ENCODE results near the gene B9D1.

Gene B9D1

GRCh38 chr17:19317359-19318095 is 45.0 kb downstream of the B9D1 start:
- DNase-seq, result peak; percentile 69 to 75

- no peak for DNase-seq
Observed at GRCh38 chr17:19316761-19317358, 45.7 kb downstream of the B9D1 start.

- no peak for DNase-seq
Observed at GRCh38 chr17:19315104-19315503, 47.4 kb downstream of the B9D1 start.

GRCh38 chr17:19313746-19314651 is 48.5 kb downstream of the B9D1 start:
- no peak for DNase-seq

- DNase-seq, result no peak
Observed at GRCh38 chr17:19313066-19313745, 49.3 kb downstream of the B9D1 start.

GRCh38 chr17:19312406-19312805 is 50.1 kb downstream of the B9D1 start:
- DNase-seq, result no peak

GRCh38 chr17:19311421-19312215 is 50.9 kb downstream of the B9D1 start:
- no peak for DNase-seq

GRCh38 chr17:19311016-19311415 is 51.5 kb downstream of the B9D1 start:
- no peak for DNase-seq

GRCh38 chr17:19310151-19310550 is 52.4 kb downstream of the B9D1 start:
- no peak for DNase-seq

- DNase-seq, result no peak
Observed at GRCh38 chr17:19309701-19310100, 52.8 kb downstream of the B9D1 start.

GRCh38 chr17:19308398-19308797 is 54.1 kb downstream of the B9D1 start:
- DNase-seq, result no peak

GRCh38 chr17:19307521-19307920 is 55.0 kb downstream of the B9D1 start:
- no peak for DNase-seq

GRCh38 chr17:19306160-19307111 is 56.1 kb downstream of the B9D1 start:
- no peak for DNase-seq

- no peak for DNase-seq
Observed at GRCh38 chr17:19305761-19306159, 56.8 kb downstream of the B9D1 start.

- no peak for DNase-seq
Observed at GRCh38 chr17:19305256-19305655, 57.3 kb downstream of the B9D1 start.

- DNase-seq, result no peak
Observed at GRCh38 chr17:19304751-19305150, 57.8 kb downstream of the B9D1 start.

- no peak for DNase-seq
Observed at GRCh38 chr17:19304209-19304608, 58.3 kb downstream of the B9D1 start.

- DNase-seq, result no peak
Observed at GRCh38 chr17:19303367-19303776, 59.2 kb downstream of the B9D1 start.

- DNase-seq, result no peak
Observed at GRCh38 chr17:19302791-19303331, 59.7 kb downstream of the B9D1 start.

- DNase-seq, result no peak
Observed at GRCh38 chr17:19301973-19302372, 60.5 kb downstream of the B9D1 start.

Measured in SHP77 (cell line).